Mammary epithelial cell (primary cell): Measurements from ENCODE around the gene MT1B.

Experiments used
- CTCF ChIP-seq, 2 donors: IDR thresholded peaks in 1 of 2; conservative IDR thresholded peaks in 1 of 2; 2 replicates each; pipeline ENCODE4 v1.5.1; 2011 to 2012; ENCODE audit warnings: inconsistent platforms in 2 of 2, low read length in 2 of 2, mild to moderate bottlenecking in 2 of 2, control low read depth in 1 of 2, low read depth in 1 of 2; ENCODE audit not compliant: insufficient read depth in 1 of 2; ENCODE audit errors: extremely low read depth in 1 of 2
- EZH2 ChIP-seq: IDR thresholded peaks from 2 replicates; pipeline ENCODE4 v1.6.1; 2012; ENCODE audit warnings: low read length, inconsistent platforms, borderline replicate concordance

DNA sequence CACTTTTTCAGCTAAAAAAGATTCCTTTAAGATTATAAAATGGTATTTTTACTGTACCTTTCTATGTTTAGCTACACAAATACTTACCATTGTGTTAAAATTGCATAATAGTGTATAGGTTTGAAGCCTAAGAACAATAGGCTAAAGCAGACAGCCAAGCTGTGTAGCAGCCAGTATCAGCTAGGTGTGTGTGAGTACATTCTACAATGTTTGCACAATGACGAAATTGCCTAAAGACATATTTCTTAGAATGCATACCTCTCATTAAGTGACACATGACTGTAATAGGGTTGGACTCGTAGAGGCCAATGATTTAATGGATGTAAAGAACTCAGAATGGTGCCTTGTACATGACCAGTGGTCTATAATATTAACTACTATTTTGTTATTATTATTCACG lies 1.9 kb upstream of the MT1B start:
- no peak for TF ChIP-seq CTCF (conservative IDR thresholded peaks at IDR 0.05 in 1 of 2, IDR thresholded peaks at IDR 0.05 in 1 of 2; ENCODE audit: extremely low read depth in 1 of 2, insufficient read depth in 1 of 2, low read depth in 1 of 2, low read length in 2 of 2)
- no peak for TF ChIP-seq EZH2
